MM.1S (cell line): ENCODE results near the gene MFAP1.

Source experiments
- DNase-seq: peaks from one replicate; pipeline ENCODE4 v3.0.0-alpha.2; 2015
- H2AFZ ChIP-seq: fragments of 300-600 bp; sonication (generic); 2 replicates; pipeline ENCODE4 v1.6.0; 2016; ENCODE audit warnings: antibody characterized with exemption, low read length
- H3F3A ChIP-seq: fragments of 300-600 bp; sonication (generic); 2 replicates; pipeline ENCODE4 v1.6.1; 2016; ENCODE audit warnings: mild to moderate bottlenecking, antibody characterized with exemption, low read length, moderate library complexity, mixed read lengths; ENCODE audit not compliant: insufficient read depth
- H3K27ac ChIP-seq: fragments of 300-600 bp; sonication (generic); 2 replicates; pipeline ENCODE4 v1.5.1; 2016; ENCODE audit warnings: mild to moderate bottlenecking, low read length
- H3K27me3 ChIP-seq: fragments of 300-600 bp; sonication (generic); replicated peaks from 2 replicates; pipeline ENCODE4 v1.6.0; 2016; ENCODE audit warnings: low read length; ENCODE audit not compliant: insufficient read depth
- H3K36me3 ChIP-seq: fragments of 300-600 bp; sonication (generic); replicated peaks from 2 replicates; pipeline ENCODE4 v1.6.1; 2016; ENCODE audit warnings: mild to moderate bottlenecking, low read length, mixed read lengths; ENCODE audit not compliant: insufficient read depth
- H3K4me1 ChIP-seq: fragments of 300-600 bp; sonication (generic); 2 replicates; pipeline ENCODE4 v1.6.1; 2016; ENCODE audit warnings: low read length, mixed read lengths
- H3K4me2 ChIP-seq: fragments of 300-600 bp; sonication (generic); 2 replicates; pipeline ENCODE4 v1.6.0; 2016; ENCODE audit warnings: low read depth, low read length
- H3K4me3 ChIP-seq: fragments of 300-600 bp; sonication (generic); 2 replicates; pipeline ENCODE4 v1.5.1; 2016; ENCODE audit warnings: low read length, mixed read lengths
- H3K79me2 ChIP-seq: fragments of 300-600 bp; sonication (generic); 2 replicates; pipeline ENCODE4 v1.6.1; 2016; ENCODE audit warnings: mixed run types, low read length, mixed read lengths
- H3K9ac ChIP-seq: fragments of 300-600 bp; sonication (generic); 2 replicates; pipeline ENCODE4 v1.6.1; 2016; ENCODE audit warnings: low read length, mixed read lengths
- H3K9me2 ChIP-seq: fragments of 300-600 bp; sonication (generic); replicated peaks from 2 replicates; pipeline ENCODE4 v1.6.1; 2016; ENCODE audit warnings: mild to moderate bottlenecking, low read length, mixed read lengths; ENCODE audit not compliant: insufficient read depth
- H3K9me3 ChIP-seq: fragments of 300-600 bp; sonication (generic); replicated peaks from 2 replicates; pipeline ENCODE4 v1.6.1; 2016; ENCODE audit warnings: mild to moderate bottlenecking, low read length, mixed read lengths; ENCODE audit not compliant: insufficient read depth
- H4K20me1 ChIP-seq: fragments of 300-600 bp; sonication (generic); 2 replicates; pipeline ENCODE4 v1.6.1; 2016; ENCODE audit warnings: mild to moderate bottlenecking, low read length, moderate library complexity, mixed read lengths; ENCODE audit not compliant: insufficient read depth
- EZH2 ChIP-seq: fragments of 300-600 bp; sonication (generic); optimal IDR thresholded peaks from 2 replicates; pipeline ENCODE3; 2017; ENCODE audit warnings: low read depth, mild to moderate bottlenecking, antibody characterized with exemption, low read length, mixed read lengths
- EZH2phosphoT487 ChIP-seq: fragments of 300-600 bp; sonication (generic); IDR thresholded peaks from 2 replicates; pipeline ENCODE4 v1.6.1; 2018; ENCODE audit warnings: antibody characterized with exemption, low read length
- TF ChIP-seq, protein P1 (sequence below): fragments of 300-600 bp; sonication (generic); IDR thresholded peaks from 2 replicates; pipeline ENCODE4 v1.5.1; 2016; ENCODE audit warnings: antibody characterized with exemption, low read length, mixed read lengths

The MFAP1 gene

DNA sequence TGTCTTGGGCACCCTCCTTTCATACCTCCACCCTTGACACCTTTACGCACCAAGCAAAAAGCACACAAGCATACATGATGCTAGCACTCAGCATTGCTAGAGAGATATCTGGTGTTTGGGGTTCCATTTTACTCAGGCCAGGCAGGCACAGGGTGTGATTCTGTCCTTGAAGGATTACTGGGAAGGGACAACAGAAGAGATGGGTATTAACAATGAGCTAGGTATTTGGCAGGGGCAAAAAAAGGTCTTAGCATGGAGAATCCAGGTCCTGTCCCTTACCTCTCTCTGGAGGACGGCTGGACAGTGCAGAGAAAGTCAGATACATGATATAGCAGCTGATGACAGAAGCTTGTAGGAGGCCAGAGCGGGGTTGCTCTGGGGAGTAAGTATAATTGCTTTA lies 27.9 kb downstream of the MFAP1 start:
- Histone ChIP-seq H3K27ac (no peak overlapping the region), H3K27me3 (no peaks in the 10 kb centered on the region), H3K36me3 (no peaks in the 10 kb centered on the region), H3F3A (peaks cover 11% of the 10 kb centered on the region; the same call in 1 of the 2 replicates), H2AFZ (no peak overlapping the region), H3K9ac (no peak overlapping the region), H3K4me1 (peaks cover 12% of the 10 kb centered on the region), H3K79me2 (peaks cover 43% of the 10 kb centered on the region), H3K9me2 (no peaks in the 10 kb centered on the region), H3K4me3 (no peak overlapping the region), H3K4me2 (no peak overlapping the region), H3K9me3 (no peaks in the 10 kb centered on the region), H4K20me1 (no peaks in the 10 kb centered on the region)
- TF ChIP-seq EZH2: no peak
- TF ChIP-seq, protein P1, sequence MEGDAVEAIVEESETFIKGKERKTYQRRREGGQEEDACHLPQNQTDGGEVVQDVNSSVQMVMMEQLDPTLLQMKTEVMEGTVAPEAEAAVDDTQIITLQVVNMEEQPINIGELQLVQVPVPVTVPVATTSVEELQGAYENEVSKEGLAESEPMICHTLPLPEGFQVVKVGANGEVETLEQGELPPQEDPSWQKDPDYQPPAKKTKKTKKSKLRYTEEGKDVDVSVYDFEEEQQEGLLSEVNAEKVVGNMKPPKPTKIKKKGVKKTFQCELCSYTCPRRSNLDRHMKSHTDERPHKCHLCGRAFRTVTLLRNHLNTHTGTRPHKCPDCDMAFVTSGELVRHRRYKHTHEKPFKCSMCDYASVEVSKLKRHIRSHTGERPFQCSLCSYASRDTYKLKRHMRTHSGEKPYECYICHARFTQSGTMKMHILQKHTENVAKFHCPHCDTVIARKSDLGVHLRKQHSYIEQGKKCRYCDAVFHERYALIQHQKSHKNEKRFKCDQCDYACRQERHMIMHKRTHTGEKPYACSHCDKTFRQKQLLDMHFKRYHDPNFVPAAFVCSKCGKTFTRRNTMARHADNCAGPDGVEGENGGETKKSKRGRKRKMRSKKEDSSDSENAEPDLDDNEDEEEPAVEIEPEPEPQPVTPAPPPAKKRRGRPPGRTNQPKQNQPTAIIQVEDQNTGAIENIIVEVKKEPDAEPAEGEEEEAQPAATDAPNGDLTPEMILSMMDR: no peak
- no peak for TF ChIP-seq EZH2phosphoT487
- no peak for DNase-seq

DNA sequence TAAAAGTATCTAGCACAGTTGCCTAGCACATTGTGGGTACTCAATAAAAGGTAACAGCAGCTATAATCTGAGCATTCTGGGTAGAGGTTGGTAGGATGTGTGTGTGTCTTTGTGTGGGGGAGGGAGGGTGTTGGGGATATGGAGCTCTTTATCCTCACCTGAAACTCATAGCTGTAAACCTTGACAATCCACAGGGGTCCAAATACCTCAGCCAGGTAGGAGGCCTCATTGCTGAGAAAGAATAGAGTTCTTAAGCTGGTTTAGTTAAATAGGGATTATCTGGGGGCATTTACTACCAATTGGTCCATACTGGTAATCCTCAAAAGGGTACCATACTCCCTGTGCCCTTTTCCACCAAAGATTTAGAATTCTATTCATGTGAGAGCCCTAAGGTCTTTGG lies 28.5 kb downstream of the MFAP1 start:
- DNase-seq: no peak
- Histone ChIP-seq H3K79me2 (peaks cover 37% of the 10 kb centered on the region), H3K4me2 (no peak overlapping the region), H3K27ac (no peak overlapping the region), H2AFZ (no peak overlapping the region), H3K9me3 (no peaks in the 10 kb centered on the region), H3F3A (peaks cover 11% of the 10 kb centered on the region; the same call in 1 of the 2 replicates), H3K4me1 (peaks cover 12% of the 10 kb centered on the region), H3K4me3 (no peak overlapping the region), H3K9me2 (no peaks in the 10 kb centered on the region), H3K27me3 (no peaks in the 10 kb centered on the region), H3K9ac (no peak overlapping the region), H4K20me1 (no peaks in the 10 kb centered on the region), H3K36me3 (no peaks in the 10 kb centered on the region)
- TF ChIP-seq, protein P1: no peak

- H3K79me2 ChIP-seq: peaks cover 31% of the 10 kb centered on the region
- no peaks in the 10 kb centered on the region for H3K9me2 ChIP-seq
- TF ChIP-seq, protein P1: no peak
- TF ChIP-seq EZH2phosphoT487 (no peak), EZH2 (no peak)
- no peak overlapping the region for H3K27ac ChIP-seq
- no peak overlapping the region for H3K4me2 ChIP-seq
- H3K27me3 ChIP-seq: no peaks in the 10 kb centered on the region
- H3K36me3 ChIP-seq: no peaks in the 10 kb centered on the region
- no peak overlapping the region for H2AFZ ChIP-seq
- no peak overlapping the region for H3K4me3 ChIP-seq
- peaks cover 12% of the 10 kb centered on the region for H3K4me1 ChIP-seq
- H3K9me3 ChIP-seq: no peaks in the 10 kb centered on the region
- DNase-seq: no peak
- peaks cover 11% of the 10 kb centered on the region; the same call in 1 of the 2 replicates for H3F3A ChIP-seq
- no peaks in the 10 kb centered on the region for H4K20me1 ChIP-seq
- no peak overlapping the region for H3K9ac ChIP-seq
These were observed 29.3 kb downstream of the MFAP1 start for GRCh38 chr15:43795197-43795596.
